PC-9 (cell line): ENCODE measurements around the gene SLC6A3. TPM values are rescaled to one million over a fixed set of nuclear protein-coding genes. Genes with fewer than 3 reads are reported as not detected.

Experiments used
- BruUV-seq: library from RNA; stranded (reverse); fragments of 400-500 nt; replicated peaks from 2 replicates; lab custom pipeline; 2021; lab: Mats Ljungman, UMichigan
- CTCF ChIA-PET: fragments of 300-600 bp; sonication (Branson Sonifier 250); formaldehyde crosslinking; loops from one replicate; lab custom pipeline; 2022; ENCODE audit warnings: antibody characterized with exemption; lab: Charles Lee
- POLR2A ChIA-PET: fragments of 300-600 bp; sonication (Branson Sonifier 250); formaldehyde crosslinking; loops from one replicate; lab custom pipeline; 2022; ENCODE audit warnings: antibody characterized with exemption; ENCODE audit not compliant: unreplicated experiment; lab: Charles Lee
- DNase-seq, 2 experiments: peaks; one replicate each; pipeline versions ENCODE4 v3.0.0 to v3.0.0-alpha.2; 2015 to 2022; ENCODE audit warnings: mixed read lengths in 1 of 2
- H2AFZ ChIP-seq: fragments of 200-600 bp; sonication (generic); 2 replicates; pipeline ENCODE4 v1.8.1; 2017; ENCODE audit warnings: antibody characterized with exemption
- H3F3A ChIP-seq: fragments of 200-600 bp; sonication (generic); 2 replicates; pipeline ENCODE4 v1.8.1; 2017; ENCODE audit warnings: antibody characterized with exemption, mild to moderate bottlenecking, low read depth; ENCODE audit not compliant: insufficient read depth
- H3K27ac ChIP-seq: fragments of 200-600 bp; sonication (generic); 2 replicates; pipeline ENCODE4 v1.6.1; 2016; ENCODE audit warnings: mixed run types
- H3K27me3 ChIP-seq: fragments of 200-600 bp; sonication (generic); 2 replicates; pipeline ENCODE4 v1.6.1; 2016; ENCODE audit warnings: low read depth, mixed run types; ENCODE audit not compliant: insufficient read depth
- H3K36me3 ChIP-seq: fragments of 200-600 bp; sonication (generic); 2 replicates; pipeline ENCODE4 v1.6.1; 2016; ENCODE audit warnings: low read depth, mixed run types
- H3K4me1 ChIP-seq: fragments of 200-600 bp; sonication (generic); replicated peaks from 2 replicates; pipeline ENCODE4 v1.6.1; 2016; ENCODE audit warnings: mixed run types; ENCODE audit not compliant: insufficient read depth
- H3K4me2 ChIP-seq: fragments of 200-600 bp; sonication (generic); 2 replicates; pipeline ENCODE4 v1.6.1; 2017; ENCODE audit warnings: mixed run types
- H3K4me3 ChIP-seq: fragments of 200-600 bp; sonication (generic); 2 replicates; pipeline ENCODE4 v1.6.1; 2016; ENCODE audit warnings: mixed run types
- H3K79me2 ChIP-seq: fragments of 200-600 bp; sonication (generic); 2 replicates; pipeline ENCODE4 v1.6.1; 2017; ENCODE audit warnings: low read depth, mixed run types
- H3K9me2 ChIP-seq: fragments of 200-600 bp; sonication (generic); 2 replicates; pipeline ENCODE4 v1.8.1; 2017; ENCODE audit warnings: mild to moderate bottlenecking; ENCODE audit not compliant: insufficient read depth
- H3K9me3 ChIP-seq: fragments of 200-600 bp; sonication (generic); 2 replicates; pipeline ENCODE4 v1.8.1; 2016; ENCODE audit warnings: low read depth; ENCODE audit not compliant: insufficient read depth
- H4K20me1 ChIP-seq: fragments of 200-600 bp; sonication (generic); 2 replicates; pipeline ENCODE4 v1.8.1; 2017; ENCODE audit not compliant: insufficient read depth
- CTCF ChIP-seq: fragments of 200-600 bp; sonication (generic); conservative IDR thresholded peaks from 2 replicates; pipeline ENCODE4 v1.6.1; 2017; ENCODE audit warnings: mixed run types, antibody characterized with exemption, mild to moderate bottlenecking, moderate library complexity
- EZH2 ChIP-seq: fragments of 200-600 bp; sonication (generic); IDR thresholded peaks from 2 replicates; pipeline ENCODE4 v1.8.0; 2017; ENCODE audit warnings: antibody characterized with exemption, low read depth
- intact Hi-C: fragments of 100-400 bp; cut with micrococcal nuclease; formaldehyde crosslinking; loops from one replicate; pipeline ENCODE4 v1.10.0; 2022; ENCODE audit not compliant: unreplicated experiment
- total RNA-seq: library from RNA; stranded (reverse); gene quantifications from 2 replicates; pipeline ENCODE4 v1.2.3, GENCODE V29; 2021

The SLC6A3 gene
- total RNA-seq, 1 experiment from 2014 or later, result not detected

- no TSS peak for BruUV-seq
- no peak for TF ChIP-seq CTCF
- TF ChIP-seq EZH2, result no peak
- Histone ChIP-seq H2AFZ (no peak overlapping the region), H3K9me3 (no peaks in the 10 kb centered on the region), H3K4me2 (no peak overlapping the region), H4K20me1 (peaks cover 9% of the 10 kb centered on the region; the same call in 1 of the 2 replicates), H3K9me2 (no peaks in the 10 kb centered on the region), H3K27me3 (peaks cover 98% of the 10 kb centered on the region), H3K4me1 (no peaks in the 10 kb centered on the region), H3K4me3 (no peak overlapping the region), H3K36me3 (no peaks in the 10 kb centered on the region), H3K27ac (no peak overlapping the region), H3F3A (no peaks in the 10 kb centered on the region), H3K79me2 (no peaks in the 10 kb centered on the region)
- CTCF ChIA-PET, result no interaction called here
- intact Hi-C loops, result no loop called here
- DNase-seq, result no peak
- POLR2A ChIA-PET, result no interaction called here
These were observed 32.6 kb downstream of the SLC6A3 start for GRCh38 chr5:1412621-1413020.

- ChIA-PET POLR2A (no interaction called here), CTCF (no interaction called here)
- Histone ChIP-seq H3F3A (no peaks in the 10 kb centered on the region), H3K36me3 (no peaks in the 10 kb centered on the region), H3K27me3 (peaks cover 98% of the 10 kb centered on the region), H3K4me1 (no peaks in the 10 kb centered on the region), H4K20me1 (peaks cover 9% of the 10 kb centered on the region; the same call in 1 of the 2 replicates), H3K79me2 (no peaks in the 10 kb centered on the region), H3K9me2 (no peaks in the 10 kb centered on the region), H3K4me3 (no peak overlapping the region), H2AFZ (no peak overlapping the region), H3K27ac (no peak overlapping the region), H3K4me2 (no peak overlapping the region), H3K9me3 (no peaks in the 10 kb centered on the region)
- TF ChIP-seq CTCF (no peak), EZH2 (no peak)
- no TSS peak for BruUV-seq
- DNase-seq, result no peak
- intact Hi-C loops, result no loop called here
These were observed 33.1 kb downstream of the SLC6A3 start for GRCh38 chr5:1412163-1412562.

GRCh38 chr5:1411099-1411498, 34.1 kb downstream of the SLC6A3 start:
- H3K36me3 ChIP-seq, result no peaks in the 10 kb centered on the region
- no peak for TF ChIP-seq EZH2
- no peak for TF ChIP-seq CTCF
- no TSS peak for BruUV-seq
- ChIA-PET POLR2A (no interaction called here), CTCF (no interaction called here)
- no peaks in the 10 kb centered on the region for H3K4me1 ChIP-seq
- no peak overlapping the region for H3K4me3 ChIP-seq
- DNase-seq, result no peak
- peaks cover 9% of the 10 kb centered on the region; the same call in 1 of the 2 replicates for H4K20me1 ChIP-seq
- intact Hi-C loops, result no loop called here
- H3K27ac ChIP-seq, result no peak overlapping the region
- no peaks in the 10 kb centered on the region for H3K9me2 ChIP-seq
- peaks cover 98% of the 10 kb centered on the region for H3K27me3 ChIP-seq
- H3K9me3 ChIP-seq, result no peaks in the 10 kb centered on the region
- H3F3A ChIP-seq, result no peaks in the 10 kb centered on the region
- H3K4me2 ChIP-seq, result no peak overlapping the region
- H2AFZ ChIP-seq, result no peak overlapping the region
- H3K79me2 ChIP-seq, result no peaks in the 10 kb centered on the region
